Stomach (tissue), 9 donors: Measurements from ENCODE around the gene STUM. TPM values are rescaled to one million over a fixed set of nuclear protein-coding genes. Genes with fewer than 3 reads are reported as not detected.
"Not testable (repeated sequence)": the region's sequence is repeated elsewhere in the genome, so short reads cannot be mapped to it uniquely, and the experiment has no call there.

ENCODE experiments used
- DNase-seq, 2 donors: peaks; one replicate each; pipeline versions ENCODE4 v3.0.0 to v3.0.0-alpha.2; 2013 to 2019
- H3K27ac ChIP-seq, 5 donors: fragments of 200-600 bp in 4 of 5; sonication (generic) in 4 of 5; one replicate each; pipeline ENCODE4 v1.5.1; 2013 to 2019; ENCODE audit warnings: mild to moderate bottlenecking in 1 of 5, moderate library complexity in 1 of 5
- H3K27me3 ChIP-seq, 3 donors: fragments of 200-600 bp; sonication (generic); one replicate each; pipeline ENCODE4 v1.5.1; 2017 to 2019; ENCODE audit warnings: mixed run types in 1 of 3
- H3K36me3 ChIP-seq, 4 donors: fragments of 200-600 bp; sonication (generic); 1 replicate in 3 of 4; 2 replicates in 1 of 4; pipeline ENCODE4 v1.5.1; 2016 to 2019
- H3K4me1 ChIP-seq, 4 donors: fragments of 200-600 bp; sonication (generic); one replicate each; pipeline ENCODE4 v1.5.1; 2016 to 2019
- H3K4me3 ChIP-seq, 4 donors: fragments of 200-600 bp; sonication (generic) in 3 of 4; one replicate each; pipeline ENCODE4 v1.5.1; 2016 to 2019; ENCODE audit warnings: mild to moderate bottlenecking in 1 of 4
- H3K9me3 ChIP-seq, 4 donors: fragments of 200-600 bp; sonication (generic); one replicate each; pipeline ENCODE4 v1.5.1; 2016 to 2019
- CTCF ChIP-seq, 7 experiments: fragments of 450-650 bp in 4 of 7; fragments of 200-600 bp in 3 of 7; sonication (generic) in 3 of 7; IDR thresholded peaks; one replicate each; pipeline ENCODE4 v1.5.1; 2016 to 2019; ENCODE audit warnings: antibody characterized with exemption in 7 of 7, control low read depth in 2 of 7, mild to moderate bottlenecking in 1 of 7
- EP300 ChIP-seq: sonication (generic); formaldehyde crosslinking; IDR thresholded peaks from one replicate; pipeline ENCODE4 v1.6.1; 2017; ENCODE audit warnings: antibody characterized with exemption
- POLR2A ChIP-seq, 4 donors: fragments of 450-650 bp; IDR thresholded peaks; one replicate each; pipeline ENCODE4 v1.6.1; 2016; ENCODE audit warnings: antibody characterized with exemption in 4 of 4, control low read depth in 2 of 4, mild to moderate bottlenecking in 1 of 4, moderate library complexity in 1 of 4
- POLR2AphosphoS5 ChIP-seq, 3 donors: sonication (generic); formaldehyde crosslinking; IDR thresholded peaks; one replicate each; pipeline ENCODE4 v1.6.1; 2016; ENCODE audit warnings: antibody characterized with exemption in 3 of 3
- WGBS, 5 donors: extraction: QIAGEN DNeasy Blood & Tissue Kit in 3 of 5; methylation state at CpG; one replicate each; pipeline versions ENCODE4 v1.1.5 to v1.1.7; 2013 to 2018; 5-methylcytosine and 5-hydroxymethylcytosine counted together
- intact Hi-C: fragments of 100-400 bp; cut with DNase I; formaldehyde crosslinking; loops from one replicate; pipeline ENCODE4 v1.15.1; 2023; ENCODE audit warnings: low total_unique reads
- polyA plus RNA-seq, 3 donors: library from polyadenylated mRNA; stranded (reverse); fragments of 200-250 nt; gene quantifications; one replicate each; pipeline ENCODE4 v1.2.3, GENCODE V29; 2013
- total RNA-seq, 5 donors: library from RNA; depleted of rRNA; stranded (reverse); fragments of >200 nt; gene quantifications; one replicate each; pipeline versions ENCODE4 v1.1.0 to v1.2.3, GENCODE V29; 2014 to 2016
- donor health status: healthy with polysubstance abuse.
- donor health status: Bipolar disorder and iron deficiency.
- donor health status: healthy.

STUM gene
- total and polyA plus RNA-seq, 8 donors: under 0.01 to 2.8 (median 1.5) TPM

GRCh38 chr1:226617109-226617508 is 68.5 kb downstream of the STUM start:
- WGBS, 5 donors: 86 to 94% (median 91%) methylated on average over 7 to 8 of the region's 8 CpGs
- no peaks in the 10 kb centered on the region for H3K36me3 ChIP-seq
- no peak overlapping the region for H3K27ac ChIP-seq
- TF ChIP-seq POLR2AphosphoS5 (IDR thresholded peaks at IDR 0.05) (no peak), CTCF (IDR thresholded peaks at IDR 0.05) (no peak), POLR2A (IDR thresholded peaks at IDR 0.05) (no peak), EP300 (no peak)
- H3K27me3 ChIP-seq: no peaks in the 10 kb centered on the region
- intact Hi-C loops: no loop called here
- no peaks in the 10 kb centered on the region for H3K4me1 ChIP-seq
- no peak for DNase-seq
- H3K4me3 ChIP-seq: no peak overlapping the region
- H3K9me3 ChIP-seq: peaks cover 0 to 4% (median 0%) of the 10 kb centered on the region in 4 donors

- H3K4me1 ChIP-seq, H3K27me3 ChIP-seq, H3K36me3 ChIP-seq, H3K4me3 ChIP-seq, DNase-seq, H3K9me3 ChIP-seq, intact Hi-C loops, H3K27ac ChIP-seq: not testable (repeated sequence)
- 68 to 100% (median 91%) methylated on average over 1 of the region's 1 CpG for WGBS, 5 donors
Observed at GRCh38 chr1:226617719-226618118, 69.2 kb downstream of the STUM start.

GRCh38 chr1:226618380-226618779 is 69.8 kb downstream of the STUM start:
- H3K4me1 ChIP-seq: no peaks in the 10 kb centered on the region
- DNase-seq: no peak
- peaks cover 0 to 4% (median 0%) of the 10 kb centered on the region in 4 donors for H3K9me3 ChIP-seq
- no peak for TF ChIP-seq EP300
- no peak for TF ChIP-seq CTCF (IDR thresholded peaks at IDR 0.05)
- no peak for TF ChIP-seq POLR2A (IDR thresholded peaks at IDR 0.05)
- no peak for TF ChIP-seq POLR2AphosphoS5 (IDR thresholded peaks at IDR 0.05)
- no peak overlapping the region for H3K27ac ChIP-seq
- no peaks in the 10 kb centered on the region for H3K27me3 ChIP-seq
- no peak overlapping the region for H3K4me3 ChIP-seq
- intact Hi-C loops: no loop called here
- WGBS, 5 donors: 66 to 90% (median 79%) methylated on average over 4 to 5 of the region's 5 CpGs
- H3K36me3 ChIP-seq: no peaks in the 10 kb centered on the region

- 73 to 93% (median 91%) methylated on average over 7 of the region's 7 CpGs for WGBS, 5 donors
- no peaks in the 10 kb centered on the region for H3K4me1 ChIP-seq
- H3K36me3 ChIP-seq: no peaks in the 10 kb centered on the region
- TF ChIP-seq EP300 (no peak), POLR2A (IDR thresholded peaks at IDR 0.05) (no peak), POLR2AphosphoS5 (IDR thresholded peaks at IDR 0.05) (no peak), CTCF (IDR thresholded peaks at IDR 0.05) (no peak)
- intact Hi-C loops: no loop called here
- H3K27me3 ChIP-seq: no peaks in the 10 kb centered on the region
- DNase-seq: no peak
- peaks cover 0 to 4% (median 0%) of the 10 kb centered on the region in 4 donors for H3K9me3 ChIP-seq
- no peak overlapping the region for H3K27ac ChIP-seq
- H3K4me3 ChIP-seq: no peak overlapping the region
Observed at GRCh38 chr1:226619031-226619430, 70.5 kb downstream of the STUM start.

- Histone ChIP-seq H3K27me3 (no peaks in the 10 kb centered on the region), H3K9me3 (peaks cover 0 to 4% (median 0%) of the 10 kb centered on the region in 4 donors), H3K36me3 (no peaks in the 10 kb centered on the region), H3K4me3 (no peak overlapping the region), H3K27ac (no peak overlapping the region), H3K4me1 (peaks cover 0 to 12% (median 8%) of the 10 kb centered on the region in 4 donors)
- TF ChIP-seq POLR2A (IDR thresholded peaks at IDR 0.05) (no peak), CTCF (IDR thresholded peaks at IDR 0.05) (no peak), EP300 (no peak), POLR2AphosphoS5 (IDR thresholded peaks at IDR 0.05) (no peak)
- intact Hi-C loops: no loop called here
- no peak for DNase-seq
Observed at GRCh38 chr1:226622012-226622411, 73.4 kb downstream of the STUM start.
